Activated CD8-positive, alpha-beta memory T cell treated with anti-CD3 and anti-CD28 coated beads for 48 hours (primary cell): ENCODE data around the gene ZNF582.
"Not testable (repeated sequence)": the region's sequence is repeated elsewhere in the genome, so short reads cannot be mapped to it uniquely, and the experiment has no call there.

Experiments
- DNase-seq, 3 experiments: peaks; one replicate each; pipeline ENCODE4 v3.0.0-alpha.2; 2020; ENCODE audit warnings: low read depth in 2 of 3, low spot score in 2 of 3

Gene ZNF582

DNA sequence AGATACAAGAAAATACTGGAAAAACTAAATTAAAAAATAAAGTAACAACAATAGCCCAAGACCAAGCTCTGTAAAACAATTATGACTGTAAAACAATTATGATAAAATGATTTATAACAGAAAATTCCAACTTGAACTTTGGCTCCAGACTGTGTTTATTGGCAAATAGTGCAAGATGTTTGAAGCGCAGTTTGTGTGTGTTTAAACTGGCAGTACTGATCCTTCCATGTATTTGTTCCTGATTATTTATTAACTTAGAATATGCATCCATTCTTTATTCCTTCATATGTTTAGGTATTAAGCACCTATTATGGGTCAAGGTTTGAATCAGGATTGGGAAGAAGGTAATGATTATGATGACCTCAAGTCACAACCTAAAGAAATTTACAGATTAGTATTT lies 37.8 kb downstream of the ZNF582 start:
- DNase-seq: no peak

GRCh38 chr19:56351208-56351607 lies 42.1 kb downstream of the ZNF582 start:
- DNase-seq: no peak

DNA sequence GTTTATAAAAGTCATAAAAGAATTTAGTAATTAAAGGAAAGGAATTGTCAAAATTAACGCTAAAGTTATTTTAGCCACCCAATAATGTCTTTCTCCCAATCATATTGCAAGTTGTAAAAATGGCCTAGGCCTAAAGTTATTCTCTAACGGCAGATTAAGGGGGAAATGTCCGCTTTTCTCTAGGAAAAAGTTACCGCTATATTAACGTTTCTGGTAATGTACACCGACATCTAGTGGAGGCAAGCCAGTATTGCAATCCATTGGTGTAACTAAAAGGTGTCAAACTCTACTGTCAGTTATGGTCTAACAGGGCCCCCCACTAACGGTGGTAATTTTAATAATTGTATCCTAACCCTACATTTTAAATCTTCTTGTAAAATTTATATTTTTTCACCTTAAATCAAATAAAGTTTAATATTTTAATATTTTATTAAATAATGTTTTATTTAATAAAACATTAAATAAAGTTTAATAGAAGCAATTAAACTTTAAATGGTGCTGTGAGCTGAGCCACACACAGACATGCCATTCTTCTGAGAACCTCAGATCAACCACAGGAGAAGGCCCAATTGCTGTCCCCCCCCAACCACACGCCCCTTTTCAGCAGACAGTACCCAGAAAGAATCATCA lies 42.8 kb downstream of the ZNF582 start:
- no peak for DNase-seq

- no peak for DNase-seq
Observed at GRCh38 chr19:56348289-56348877, 45.0 kb downstream of the ZNF582 start.

GRCh38 chr19:56347163-56347778 lies 46.1 kb downstream of the ZNF582 start:
- DNase-seq: no peak

DNA sequence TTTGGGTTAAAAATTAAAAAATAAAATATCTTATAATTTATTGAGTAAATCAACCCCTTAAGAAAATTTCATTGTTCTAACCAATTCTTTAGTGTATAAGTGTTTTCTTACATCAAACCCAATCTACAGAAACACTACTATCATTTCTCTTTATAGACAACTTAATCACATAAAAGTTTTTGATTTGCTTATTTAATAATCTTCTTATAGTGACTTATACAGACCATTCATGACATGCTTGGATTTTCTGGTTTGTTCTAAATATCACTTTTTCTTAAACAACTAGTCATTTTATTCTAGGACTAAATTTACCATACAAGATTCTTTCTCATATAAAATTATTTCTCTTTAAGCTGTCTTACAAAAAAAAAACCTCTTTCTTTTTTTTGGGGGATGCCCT lies 51.4 kb downstream of the ZNF582 start:
- no peak for DNase-seq

- not testable (repeated sequence) for DNase-seq
Observed at GRCh38 chr19:56339031-56339430, 54.3 kb downstream of the ZNF582 start.

DNA sequence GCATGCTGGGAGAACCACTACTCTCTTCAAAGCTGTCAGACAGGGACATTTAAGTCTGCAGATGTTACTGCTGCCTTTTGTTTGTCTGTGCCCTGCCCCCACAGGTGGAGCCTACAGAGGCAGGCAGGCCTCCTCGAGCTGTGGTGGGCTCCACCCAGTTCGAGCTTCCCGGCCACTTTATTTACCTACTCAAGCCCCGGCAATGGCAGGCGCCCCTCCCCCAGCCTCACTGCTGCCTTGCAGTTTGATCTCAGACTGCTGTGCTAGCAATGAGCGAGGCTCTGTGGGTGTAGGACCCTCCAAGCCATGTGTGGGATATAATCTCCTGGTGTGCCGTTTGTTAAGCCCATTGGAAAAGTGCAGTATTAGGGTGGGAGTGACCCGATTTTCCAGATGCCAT lies 56.3 kb downstream of the ZNF582 start:
- DNase-seq: not testable (repeated sequence)

DNA sequence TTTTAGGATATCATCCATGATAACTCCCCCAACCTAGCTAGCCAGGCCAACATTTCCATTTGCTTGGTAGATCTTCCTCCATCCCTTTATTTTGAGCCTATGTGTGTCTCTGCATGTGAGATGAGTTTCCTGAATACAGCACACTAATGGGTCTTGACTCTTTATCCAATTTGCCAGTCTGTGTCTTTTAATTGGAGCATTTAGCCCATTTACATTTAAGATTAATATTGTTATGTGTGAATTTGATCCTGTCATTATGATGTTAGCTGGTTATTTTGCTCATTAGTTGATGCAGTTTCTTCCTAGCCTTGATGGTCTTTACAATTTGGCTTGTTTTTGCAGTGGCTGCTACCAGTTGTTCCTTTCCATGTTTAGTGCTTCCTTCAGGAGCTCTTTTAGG lies 58.0 kb downstream of the ZNF582 start:
- not testable (repeated sequence) for DNase-seq

- DNase-seq: no peak
Observed at GRCh38 chr19:56333506-56333905, 59.8 kb downstream of the ZNF582 start.
